Measurements from ENCODE around the gene CECR2. TPM values are rescaled to one million over a fixed set of nuclear protein-coding genes. Genes with fewer than 3 reads are reported as not detected.
A peak's percentile ranks its signal among the peaks of the same experiment; 100 is the strongest.

The CECR2 gene
- total RNA-seq, 1 experiment from 2014 or later: 2.6 TPM

GRCh38 chr22:17368144-17368543, 1.1 kb upstream of the CECR2 start:
- no peak for DNase-seq (ENCODE audit: low read depth)

DNA sequence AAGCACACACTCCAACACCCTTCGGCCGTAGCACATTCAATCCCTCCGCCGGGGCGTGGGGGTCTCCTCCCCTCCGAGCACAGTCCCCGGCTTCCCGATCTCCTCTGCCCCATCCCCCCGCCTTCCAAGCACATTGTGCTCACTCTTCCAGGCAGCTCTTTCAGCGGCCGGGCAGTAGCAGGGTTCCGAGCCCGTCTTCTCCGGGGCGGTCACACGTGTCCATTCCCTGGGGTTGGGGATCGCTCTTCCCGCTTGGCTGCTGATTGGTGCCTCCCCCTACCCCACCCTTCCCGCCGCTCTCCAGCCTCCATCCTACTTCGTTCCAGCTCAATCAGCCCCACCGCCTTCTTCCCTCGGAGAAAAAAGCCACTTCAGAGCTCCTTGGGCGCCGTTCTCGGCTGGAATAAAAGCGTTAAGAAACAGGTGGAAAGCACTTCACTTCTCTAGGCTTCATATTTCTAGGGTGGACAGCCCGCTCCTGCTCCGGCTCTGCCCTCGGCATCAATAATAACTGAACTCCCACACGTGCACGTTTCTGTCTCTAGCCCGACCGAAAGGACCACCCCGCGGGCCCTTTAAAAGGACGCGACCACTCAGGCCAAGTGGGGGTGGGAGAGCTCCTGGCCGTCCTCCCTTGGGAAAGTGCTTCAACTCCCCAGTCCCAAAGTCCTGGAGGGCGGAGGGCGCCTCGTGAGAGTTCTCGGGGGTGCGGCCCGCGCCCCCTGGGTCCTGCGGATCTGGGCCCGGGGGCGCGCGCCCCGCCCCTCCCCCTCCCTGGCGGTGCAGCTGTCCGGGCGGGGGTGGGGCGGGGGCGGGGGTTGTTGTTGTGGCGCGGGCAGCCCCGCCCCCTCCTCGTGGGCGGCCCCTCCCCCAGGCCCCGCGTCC, 464 bp upstream of the CECR2 start:
- peak; percentile 75 for DNase-seq (ENCODE audit: low read depth)

- DNase-seq (ENCODE audit: low read depth): peak; percentile 29
Observed at GRCh38 chr22:17370026-17370765, 936 bp downstream of the CECR2 start.

- no peak for DNase-seq (ENCODE audit: low read depth)
Observed at GRCh38 chr22:17370766-17371432, 1.6 kb downstream of the CECR2 start.

DNA sequence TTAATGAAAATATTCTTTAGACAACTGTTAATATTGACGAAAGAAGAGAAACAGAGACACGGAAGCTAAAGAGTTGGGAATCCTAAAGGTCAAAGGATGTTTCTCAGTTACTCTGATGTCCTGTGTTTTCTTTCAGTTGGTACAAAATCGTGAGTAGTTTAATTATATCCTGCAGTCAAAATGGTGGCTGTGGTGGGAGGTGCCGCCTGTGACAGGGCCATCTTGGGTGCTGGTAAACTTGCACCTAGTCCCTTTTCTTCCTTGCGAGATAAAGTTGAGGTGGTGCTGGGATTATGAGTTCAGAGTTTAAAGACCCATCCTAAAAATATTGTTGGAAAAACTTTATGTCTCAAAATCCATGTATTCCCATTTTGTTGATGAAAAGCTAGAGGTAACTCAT, 2.2 kb downstream of the CECR2 start:
- peak; percentile 26 for DNase-seq (ENCODE audit: low read depth)

DNA sequence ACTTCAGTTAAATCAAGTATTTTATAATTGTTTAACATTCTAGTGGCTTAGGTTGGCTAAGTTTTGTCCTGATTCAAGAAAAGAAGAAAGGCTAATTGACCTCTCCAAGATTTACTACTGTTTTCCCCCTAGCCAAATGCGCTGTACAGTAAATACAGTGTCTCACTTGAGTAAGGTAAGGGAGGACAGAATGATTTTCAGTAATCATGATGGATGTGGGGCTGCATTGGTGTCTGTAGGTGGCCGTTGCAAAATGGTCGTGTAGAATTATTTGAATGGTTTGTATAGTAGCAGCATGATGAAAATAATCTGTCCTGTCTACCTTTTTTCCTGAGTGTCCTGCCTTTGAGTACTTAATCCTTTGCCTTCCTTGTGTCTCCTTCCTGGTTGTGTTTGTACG, 4.6 kb downstream of the CECR2 start:
- no peak for DNase-seq (ENCODE audit: low read depth)

GRCh38 chr22:17375914-17376614, 6.8 kb downstream of the CECR2 start:
- DNase-seq (ENCODE audit: low read depth): no peak

- no peak for DNase-seq (ENCODE audit: low read depth)
Observed at GRCh38 chr22:17376950-17377349, 7.7 kb downstream of the CECR2 start.

DNA sequence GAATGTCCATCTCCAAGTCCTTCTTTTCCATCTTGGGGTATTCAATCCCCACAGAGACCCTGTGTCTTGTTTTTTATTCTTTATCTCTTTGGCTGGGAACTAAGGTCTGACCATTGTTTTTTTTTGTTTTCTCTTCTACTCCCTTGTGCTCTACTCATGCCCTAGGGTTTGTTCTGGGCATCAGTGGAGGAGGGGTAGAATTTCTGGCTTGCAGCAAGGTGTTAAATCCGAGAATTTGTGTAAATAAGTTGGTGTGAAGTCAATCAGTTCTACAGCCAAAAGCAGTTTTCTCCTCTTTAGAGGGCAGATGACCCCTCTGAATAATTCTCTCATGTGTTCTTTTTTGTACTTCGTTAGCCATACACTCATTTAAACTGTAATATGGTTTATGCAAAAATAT, 10.7 kb downstream of the CECR2 start:
- DNase-seq (ENCODE audit: low read depth): no peak

GRCh38 chr22:17380359-17381087, 11.3 kb downstream of the CECR2 start:
- DNase-seq (ENCODE audit: low read depth): no peak

DNA sequence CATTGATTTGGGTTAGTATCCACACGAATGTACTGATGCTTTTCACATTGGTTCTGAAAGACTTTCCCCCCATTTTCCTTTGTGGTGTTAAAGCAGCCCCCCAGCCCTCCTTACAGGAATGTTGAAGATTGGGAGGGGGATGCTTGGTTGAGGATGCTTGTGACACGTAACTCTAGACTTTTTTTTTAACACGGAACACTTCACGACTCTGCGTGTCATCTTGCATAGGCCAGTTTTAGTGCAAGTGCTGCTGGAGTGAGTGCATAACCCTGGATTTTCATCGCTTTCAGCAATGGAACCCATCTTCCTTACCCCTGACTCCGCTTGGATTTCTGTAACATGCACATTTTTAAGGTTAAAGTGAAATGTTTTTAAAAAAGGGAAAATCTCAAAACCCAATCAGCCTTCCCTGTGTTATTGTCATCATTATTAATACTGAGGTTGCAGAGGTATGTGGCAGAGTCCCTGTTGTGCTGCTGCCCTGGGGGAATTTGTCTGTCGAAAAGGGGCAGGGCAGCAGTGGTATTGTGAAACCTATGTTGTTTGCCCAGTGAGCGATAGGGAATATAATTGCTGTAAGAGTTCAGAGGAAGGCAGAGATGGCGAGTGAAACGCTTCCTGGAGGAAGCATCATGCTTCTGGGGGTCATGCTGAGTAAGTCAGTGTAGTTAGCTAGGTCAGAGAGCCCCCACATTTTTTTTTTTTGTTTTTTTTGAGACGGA, 12.1 kb downstream of the CECR2 start:
- peak; percentile 58 for DNase-seq (ENCODE audit: low read depth)

- no peak for DNase-seq (ENCODE audit: low read depth)
Observed at GRCh38 chr22:17384612-17385330, 15.5 kb downstream of the CECR2 start.

DNA sequence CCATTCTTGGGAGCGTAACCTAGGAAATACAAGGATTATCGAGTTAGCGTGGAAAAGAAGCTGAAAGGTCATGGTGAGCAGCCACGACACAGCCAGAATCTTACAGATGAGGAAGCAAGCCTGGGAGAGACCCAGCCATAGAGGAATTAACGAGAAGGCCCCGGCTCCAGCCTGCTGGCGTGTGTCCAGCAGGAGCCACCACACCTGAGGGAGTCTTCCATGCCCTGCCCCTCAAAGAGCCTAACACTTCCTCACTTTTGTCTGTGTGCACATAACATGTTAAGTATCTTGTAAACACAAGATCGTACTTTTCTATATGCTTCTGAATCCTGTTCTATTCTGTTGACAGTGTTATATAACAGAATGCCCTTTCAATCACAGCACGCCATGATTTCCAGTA, 18.1 kb downstream of the CECR2 start:
- DNase-seq (ENCODE audit: low read depth): no peak

DNA sequence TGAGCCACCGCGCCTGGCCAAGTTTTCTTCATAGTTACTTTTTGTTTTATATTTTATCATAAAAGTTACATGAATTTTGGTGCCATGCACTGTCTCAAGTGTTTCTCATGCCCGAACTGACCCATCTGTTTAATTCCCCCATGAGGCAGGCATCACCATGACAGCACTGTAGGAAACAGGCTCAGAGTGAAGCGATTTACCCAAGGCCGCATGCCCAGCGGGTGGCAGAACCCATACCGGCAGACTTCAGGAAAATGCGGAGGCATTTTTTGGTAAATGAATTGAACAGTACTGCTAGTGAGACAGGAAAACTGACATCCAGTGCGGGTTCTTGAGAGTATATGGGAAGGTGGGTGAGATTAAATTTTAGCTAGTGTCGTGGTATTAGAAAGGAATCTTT, 19.0 kb downstream of the CECR2 start:
- DNase-seq (ENCODE audit: low read depth): peak; percentile 36

- DNase-seq (ENCODE audit: low read depth): no peak
Observed at GRCh38 chr22:17390087-17390486, 20.8 kb downstream of the CECR2 start.

DNA sequence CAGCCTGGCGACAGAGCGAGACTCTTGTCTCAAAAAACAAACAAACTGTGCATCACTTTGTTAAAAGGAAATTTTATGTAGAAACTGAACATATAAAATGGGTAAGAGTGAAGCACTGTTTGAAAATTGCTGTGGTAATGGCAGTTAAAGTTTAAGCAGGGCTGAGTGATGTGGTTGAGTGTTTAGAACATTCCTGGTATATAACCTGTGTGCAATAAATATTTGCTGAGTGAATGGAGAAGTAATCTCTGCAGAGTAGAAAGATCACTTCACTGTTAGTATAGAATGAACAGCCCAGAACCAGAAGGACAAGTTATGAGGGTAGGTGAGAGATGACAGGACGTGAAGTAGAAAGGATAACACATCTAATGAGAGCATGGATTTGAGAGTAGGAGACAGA, 27.3 kb downstream of the CECR2 start:
- no peak for DNase-seq (ENCODE audit: low read depth)

DNA sequence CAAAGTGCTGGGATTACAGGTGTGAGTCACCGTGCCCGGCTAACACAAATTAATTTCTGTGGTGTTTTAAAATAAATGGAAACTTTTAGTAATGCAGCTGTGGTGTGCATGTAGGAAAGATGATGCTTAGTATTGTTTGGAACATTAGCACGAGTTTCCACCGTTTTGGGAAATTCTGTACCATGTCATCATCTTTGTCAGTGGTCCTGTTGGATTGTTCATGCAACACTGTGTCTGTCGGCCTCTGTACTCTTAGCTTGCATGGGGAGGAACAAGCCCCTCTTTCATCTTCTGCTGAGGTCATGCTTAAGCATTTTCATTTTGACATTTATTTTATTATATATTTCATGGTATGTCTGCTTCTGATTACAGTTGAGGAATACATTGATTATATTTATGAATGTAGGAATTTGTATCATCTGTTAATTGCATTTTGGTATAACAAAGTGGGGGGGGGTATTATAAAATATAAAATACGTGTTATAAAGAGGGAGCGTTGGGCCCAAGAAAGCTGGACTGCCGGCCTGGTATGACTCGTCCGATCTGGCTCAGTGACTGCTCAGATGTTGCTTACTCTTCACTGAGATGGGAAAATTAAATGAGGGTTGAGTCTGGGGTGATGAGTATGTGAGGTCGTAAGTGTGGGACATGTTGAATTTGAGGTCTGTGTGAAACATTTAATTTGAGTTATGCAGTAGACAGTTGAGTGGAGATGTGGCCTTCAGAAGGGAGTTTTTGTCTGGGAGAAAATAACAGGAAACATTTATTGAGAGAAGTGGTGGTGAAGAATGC, 28.7 kb downstream of the CECR2 start:
- peak; percentile 42 for DNase-seq (ENCODE audit: low read depth)

- no peak for DNase-seq (ENCODE audit: low read depth)
Observed at GRCh38 chr22:17400305-17400704, 31.0 kb downstream of the CECR2 start.

GRCh38 chr22:17401728-17402127, 32.5 kb downstream of the CECR2 start:
- DNase-seq (ENCODE audit: low read depth): no peak

Measured in Daoy (cell line).